Thyroid gland (tissue), 4 donors: ENCODE data around the gene PDE1C.

ENCODE experiments used
- POLR2A ChIP-seq, 2 donors: fragments of 450-650 bp; IDR thresholded peaks; one replicate each; pipeline ENCODE4 v1.6.1; 2017; ENCODE audit warnings: antibody characterized with exemption in 2 of 2, mild to moderate bottlenecking in 2 of 2, moderate library complexity in 1 of 2
- TF ChIP-seq, protein P1 (sequence below), 6 experiments: fragments of 200-600 bp in 3 of 6; fragments of 450-650 bp in 3 of 6; sonication (generic) in 3 of 6; IDR thresholded peaks; one replicate each; pipeline ENCODE4 v1.5.1; 2016 to 2019; ENCODE audit warnings: antibody characterized with exemption in 6 of 6, mild to moderate bottlenecking in 2 of 6, inconsistent platforms in 1 of 6, moderate library complexity in 1 of 6

DNA sequence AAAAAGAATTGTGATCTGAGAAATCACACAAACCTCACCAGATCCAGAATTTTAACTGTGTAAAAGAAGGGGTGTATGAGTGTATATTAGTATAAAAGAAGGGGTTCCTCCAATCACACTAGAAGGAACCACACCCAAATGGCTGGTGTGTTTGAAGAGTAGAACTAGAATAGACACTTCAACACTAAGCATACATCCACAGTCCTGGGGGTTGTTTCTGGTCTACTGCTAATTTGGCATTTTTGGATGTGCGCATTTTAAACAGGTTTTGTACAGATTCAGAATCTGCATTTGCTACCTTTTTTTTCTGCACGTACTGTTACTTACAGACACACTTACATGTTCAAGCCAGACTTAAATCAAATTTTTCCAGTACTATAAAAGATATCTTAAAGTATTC, 64.6 kb downstream of the PDE1C start:
- TF ChIP-seq, protein P1, sequence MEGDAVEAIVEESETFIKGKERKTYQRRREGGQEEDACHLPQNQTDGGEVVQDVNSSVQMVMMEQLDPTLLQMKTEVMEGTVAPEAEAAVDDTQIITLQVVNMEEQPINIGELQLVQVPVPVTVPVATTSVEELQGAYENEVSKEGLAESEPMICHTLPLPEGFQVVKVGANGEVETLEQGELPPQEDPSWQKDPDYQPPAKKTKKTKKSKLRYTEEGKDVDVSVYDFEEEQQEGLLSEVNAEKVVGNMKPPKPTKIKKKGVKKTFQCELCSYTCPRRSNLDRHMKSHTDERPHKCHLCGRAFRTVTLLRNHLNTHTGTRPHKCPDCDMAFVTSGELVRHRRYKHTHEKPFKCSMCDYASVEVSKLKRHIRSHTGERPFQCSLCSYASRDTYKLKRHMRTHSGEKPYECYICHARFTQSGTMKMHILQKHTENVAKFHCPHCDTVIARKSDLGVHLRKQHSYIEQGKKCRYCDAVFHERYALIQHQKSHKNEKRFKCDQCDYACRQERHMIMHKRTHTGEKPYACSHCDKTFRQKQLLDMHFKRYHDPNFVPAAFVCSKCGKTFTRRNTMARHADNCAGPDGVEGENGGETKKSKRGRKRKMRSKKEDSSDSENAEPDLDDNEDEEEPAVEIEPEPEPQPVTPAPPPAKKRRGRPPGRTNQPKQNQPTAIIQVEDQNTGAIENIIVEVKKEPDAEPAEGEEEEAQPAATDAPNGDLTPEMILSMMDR (IDR thresholded peaks at IDR 0.05) = no peak
- TF ChIP-seq POLR2A (IDR thresholded peaks at IDR 0.05) = no peak
